Spleen (tissue), 11 donors: ENCODE data around the gene C10orf71. TPM values are rescaled to one million over a fixed set of nuclear protein-coding genes. Genes with fewer than 3 reads are reported as not detected.
A peak's percentile ranks its signal among the peaks of the same experiment; 100 is the strongest.

Source experiments
- DNase-seq: peaks from one replicate; pipeline ENCODE4 v3.0.0-alpha.2; 2020
- H3K27ac ChIP-seq, 8 donors: fragments of 200-600 bp; sonication (generic) in 7 of 8; 1 replicate in 4 of 8; 2 replicates in 4 of 8; pipeline versions ENCODE4 v1.5.0 to v1.8.0; 2016 to 2021; ENCODE audit warnings: inconsistent platforms in 4 of 8, mild to moderate bottlenecking in 4 of 8, moderate library complexity in 1 of 8
- H3K27me3 ChIP-seq, 7 donors: fragments of 200-600 bp; sonication (generic) in 6 of 7; replicated peaks in 1 of 7; 1 replicate in 4 of 7; 2 replicates in 3 of 7; pipeline versions ENCODE4 v1.5.0 to v1.8.0; 2016 to 2021; ENCODE audit warnings: inconsistent platforms in 3 of 7, mild to moderate bottlenecking in 1 of 7
- H3K36me3 ChIP-seq, 6 donors: fragments of 200-600 bp; sonication (generic) in 5 of 6; 1 replicate in 4 of 6; 2 replicates in 2 of 6; pipeline versions ENCODE4 v1.5.0 to v1.8.0; 2016 to 2021; ENCODE audit warnings: inconsistent platforms in 2 of 6
- H3K4me1 ChIP-seq, 6 donors: fragments of 200-600 bp; sonication (generic) in 5 of 6; 1 replicate in 3 of 6; 2 replicates in 3 of 6; pipeline versions ENCODE4 v1.5.0 to v1.8.0; 2016 to 2021; ENCODE audit warnings: inconsistent platforms in 3 of 6
- H3K4me3 ChIP-seq, 8 donors: fragments of 200-600 bp; sonication (generic) in 7 of 8; 1 replicate in 4 of 8; 2 replicates in 4 of 8; pipeline versions ENCODE4 v1.5.0 to v1.8.0; 2016 to 2021; ENCODE audit warnings: inconsistent platforms in 4 of 8, mild to moderate bottlenecking in 4 of 8, moderate library complexity in 2 of 8
- H3K9me3 ChIP-seq, 8 donors: fragments of 200-600 bp; sonication (generic) in 7 of 8; 1 replicate in 4 of 8; 2 replicates in 4 of 8; pipeline versions ENCODE4 v1.5.0 to v1.8.0; 2016 to 2021; ENCODE audit warnings: inconsistent platforms in 4 of 8
- CTCF ChIP-seq, 11 experiments: fragments of 200-600 bp in 7 of 11; fragments of 450-650 bp in 4 of 11; sonication (generic) in 4 of 11; IDR thresholded peaks in 8 of 11; conservative IDR thresholded peaks in 3 of 11; 1 replicate in 7 of 11; 2 replicates in 4 of 11; pipeline versions ENCODE4 v1.4.0 to v1.8.0; 2016 to 2021; ENCODE audit warnings: antibody characterized with exemption in 11 of 11, inconsistent platforms in 4 of 11, mild to moderate bottlenecking in 1 of 11
- POLR2A ChIP-seq, 3 donors: fragments of 450-650 bp; IDR thresholded peaks; one replicate each; pipeline ENCODE4 v1.5.1; 2017; ENCODE audit warnings: antibody characterized with exemption in 3 of 3, mild to moderate bottlenecking in 1 of 3
- POLR2AphosphoS5 ChIP-seq, 3 donors: sonication (generic); formaldehyde crosslinking; IDR thresholded peaks; one replicate each; pipeline ENCODE4 v1.5.1; 2017; ENCODE audit warnings: antibody characterized with exemption in 3 of 3
- WGBS, 5 donors: extraction: QIAGEN DNeasy Blood & Tissue Kit in 3 of 5; methylation state at CpG; one replicate each; pipeline versions ENCODE4 v1.1.5 to v1.1.7; 2013 to 2018; 5-methylcytosine and 5-hydroxymethylcytosine counted together
- intact Hi-C: fragments of 100-400 bp; cut with DNase I; formaldehyde crosslinking; loops from one replicate; pipeline ENCODE4 v1.15.0; 2023; ENCODE audit warnings: low total_unique reads
- polyA plus RNA-seq, 3 donors: library from polyadenylated mRNA; stranded (reverse); fragments of 200-250 nt; gene quantifications; one replicate each; pipeline ENCODE4 v1.2.1, GENCODE V29; 2013
- total RNA-seq, 7 donors: library from RNA; depleted of rRNA in 3 of 7; stranded (reverse); fragments of >200 nt in 3 of 7; fragmentation: NEBNext Ultra II Directional in 4 of 7; extraction: Animal tissue kit (Norgen Biotek cat#: 25700) in 4 of 7; gene quantifications; one replicate each; pipeline versions ENCODE4 v1.1.0 to v1.2.1, GENCODE V29; 2016 to 2021
- donor health status: healthy with polysubstance abuse.
- donor health status: DM: no; HTN: no; CAD: no; lungs with moderate emphysema.
- donor health status: DM: no; HTN: no; CAD: no.
- donor health status: Bipolar disorder and iron deficiency.
- donor health status: healthy.
- donor health status: DM: no; HTN: no; CAD: no.
- donor health status: DM: yes; HTN: yes; CAD: no.

The C10orf71 gene
- total and polyA plus RNA-seq, 10 donors: not detected

DNA sequence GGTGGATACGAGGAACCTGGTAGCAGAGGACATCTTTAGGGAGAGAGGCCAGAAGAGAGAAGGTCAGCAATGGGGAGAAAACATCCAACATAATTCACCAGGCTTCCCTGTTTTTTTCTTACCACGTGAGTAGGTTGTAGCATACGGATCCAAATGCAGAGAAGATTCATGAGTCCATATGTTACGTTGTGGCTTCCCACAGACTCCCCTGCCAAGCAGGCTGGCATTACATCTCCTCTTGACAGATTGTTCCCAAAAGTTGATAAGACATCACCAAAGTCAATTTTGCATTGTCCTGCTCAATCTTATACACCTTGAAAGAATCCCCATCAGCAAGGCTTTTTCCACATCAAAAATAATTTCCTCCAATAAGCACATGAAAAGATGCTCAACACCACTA is 57.2 kb downstream of the C10orf71 start:
- peaks cover 0 to 12% (median 4%) of the 10 kb centered on the region in 8 donors for H3K9me3 ChIP-seq
- no peak for DNase-seq
- TF ChIP-seq POLR2AphosphoS5 (IDR thresholded peaks at IDR 0.05) (no peak), POLR2A (IDR thresholded peaks at IDR 0.05) (no peak), CTCF (IDR thresholded peaks at IDR 0.05 in 8 of 11, conservative IDR thresholded peaks at IDR 0.05 in 3 of 11) (no peak)
- peaks cover 0 to 14% (median 5%) of the 10 kb centered on the region in 6 donors for H3K4me1 ChIP-seq
- no peaks in the 10 kb centered on the region for H3K36me3 ChIP-seq
- WGBS, 5 donors: 84 to 95% (median 89%) methylated on average over 4 of the region's 4 CpGs
- peaks cover 0 to 26% (median 0%) of the 10 kb centered on the region in 7 donors for H3K27me3 ChIP-seq
- H3K27ac ChIP-seq: no peak overlapping the region
- no peak overlapping the region for H3K4me3 ChIP-seq
- intact Hi-C loops: no loop called here

- intact Hi-C loops: no loop called here
- peaks cover 0 to 12% (median 4%) of the 10 kb centered on the region in 8 donors for H3K9me3 ChIP-seq
- H3K36me3 ChIP-seq: no peaks in the 10 kb centered on the region
- 65 to 77% (median 74%) methylated on average over 1 of the region's 1 CpG for WGBS, 5 donors
- H3K27ac ChIP-seq: no peak overlapping the region
- peaks cover 0 to 22% (median 0%) of the 10 kb centered on the region in 7 donors for H3K27me3 ChIP-seq
- TF ChIP-seq POLR2A (IDR thresholded peaks at IDR 0.05) (no peak), POLR2AphosphoS5 (IDR thresholded peaks at IDR 0.05) (no peak), CTCF (IDR thresholded peaks at IDR 0.05 in 8 of 11, conservative IDR thresholded peaks at IDR 0.05 in 3 of 11) (no peak)
- H3K4me1 ChIP-seq: peaks cover 0 to 14% (median 5%) of the 10 kb centered on the region in 6 donors
- no peak overlapping the region for H3K4me3 ChIP-seq
- DNase-seq: no peak
Observed at GRCh38 chr10:49356944-49357343, 58.0 kb downstream of the C10orf71 start.

- Histone ChIP-seq H3K4me3 (no peak overlapping the region), H3K27me3 (peaks cover 0 to 22% (median 0%) of the 10 kb centered on the region in 7 donors), H3K27ac (no peak overlapping the region), H3K36me3 (no peaks in the 10 kb centered on the region), H3K4me1 (peaks cover 0 to 14% (median 5%) of the 10 kb centered on the region in 6 donors), H3K9me3 (peaks cover 0 to 12% (median 4%) of the 10 kb centered on the region in 8 donors)
- no peak for DNase-seq
- intact Hi-C loops: no loop called here
- WGBS, 5 donors: 47 to 78% (median 60%) methylated on average over 2 of the region's 2 CpGs
- TF ChIP-seq CTCF (IDR thresholded peaks at IDR 0.05 in 8 of 11, conservative IDR thresholded peaks at IDR 0.05 in 3 of 11): no peak
- no peak for TF ChIP-seq POLR2A (IDR thresholded peaks at IDR 0.05)
- no peak for TF ChIP-seq POLR2AphosphoS5 (IDR thresholded peaks at IDR 0.05)
Observed at GRCh38 chr10:49357910-49358309, 58.9 kb downstream of the C10orf71 start.

- TF ChIP-seq POLR2A (IDR thresholded peaks at IDR 0.05) (no peak), CTCF (IDR thresholded peaks at IDR 0.05 in 8 of 11, conservative IDR thresholded peaks at IDR 0.05 in 3 of 11) (no peak), POLR2AphosphoS5 (IDR thresholded peaks at IDR 0.05) (no peak)
- Histone ChIP-seq H3K9me3 (peaks cover 0 to 12% (median 4%) of the 10 kb centered on the region in 8 donors), H3K36me3 (no peaks in the 10 kb centered on the region), H3K4me1 (peaks cover 0 to 14% (median 5%) of the 10 kb centered on the region in 6 donors), H3K27ac (peak overlapping the region in 1 of 8 donors; percentile 7), H3K4me3 (no peak overlapping the region), H3K27me3 (peaks cover 0 to 32% (median 0%) of the 10 kb centered on the region in 7 donors)
- DNase-seq: no peak
- intact Hi-C loops: no loop called here
- 44 to 61% (median 51%) methylated on average over 8 to 12 of the region's 13 CpGs for WGBS, 5 donors
Observed at GRCh38 chr10:49359349-49360270, 60.6 kb downstream of the C10orf71 start.
